ENCODE measurements around the gene COASY. TPM values are rescaled to one million over a fixed set of nuclear protein-coding genes. Genes with fewer than 3 reads are reported as not detected.
"Not testable (repeated sequence)": the region's sequence is repeated elsewhere in the genome, so short reads cannot be mapped to it uniquely, and the experiment has no call there.

Gene COASY
- total RNA-seq, 1 donor from 2014 or later: 49.4 TPM

DNA sequence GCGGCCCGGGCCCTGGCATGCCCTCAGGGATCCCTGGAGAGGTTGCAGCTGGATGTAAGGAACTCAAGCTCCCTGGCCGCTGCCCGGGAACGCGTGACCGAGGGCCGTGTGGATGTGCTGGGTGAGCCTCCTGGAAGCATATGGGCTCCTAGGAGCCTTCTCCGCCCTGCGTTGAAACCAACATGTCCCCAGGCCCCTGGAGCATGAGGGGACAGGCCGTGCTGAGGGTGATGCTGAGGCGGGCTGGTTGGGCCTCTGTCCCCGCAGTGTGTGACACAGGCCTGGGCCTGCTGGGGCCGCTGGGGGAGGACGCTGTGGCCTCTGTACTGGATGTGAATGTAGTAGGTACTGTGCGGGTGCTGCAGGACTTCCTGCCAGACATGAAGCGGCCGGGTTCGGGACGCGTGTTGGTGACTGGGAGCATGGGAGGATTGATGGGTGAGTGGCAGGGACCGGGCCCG lies 14.9 kb upstream of the COASY start:
- TF ChIP-seq, protein P1, sequence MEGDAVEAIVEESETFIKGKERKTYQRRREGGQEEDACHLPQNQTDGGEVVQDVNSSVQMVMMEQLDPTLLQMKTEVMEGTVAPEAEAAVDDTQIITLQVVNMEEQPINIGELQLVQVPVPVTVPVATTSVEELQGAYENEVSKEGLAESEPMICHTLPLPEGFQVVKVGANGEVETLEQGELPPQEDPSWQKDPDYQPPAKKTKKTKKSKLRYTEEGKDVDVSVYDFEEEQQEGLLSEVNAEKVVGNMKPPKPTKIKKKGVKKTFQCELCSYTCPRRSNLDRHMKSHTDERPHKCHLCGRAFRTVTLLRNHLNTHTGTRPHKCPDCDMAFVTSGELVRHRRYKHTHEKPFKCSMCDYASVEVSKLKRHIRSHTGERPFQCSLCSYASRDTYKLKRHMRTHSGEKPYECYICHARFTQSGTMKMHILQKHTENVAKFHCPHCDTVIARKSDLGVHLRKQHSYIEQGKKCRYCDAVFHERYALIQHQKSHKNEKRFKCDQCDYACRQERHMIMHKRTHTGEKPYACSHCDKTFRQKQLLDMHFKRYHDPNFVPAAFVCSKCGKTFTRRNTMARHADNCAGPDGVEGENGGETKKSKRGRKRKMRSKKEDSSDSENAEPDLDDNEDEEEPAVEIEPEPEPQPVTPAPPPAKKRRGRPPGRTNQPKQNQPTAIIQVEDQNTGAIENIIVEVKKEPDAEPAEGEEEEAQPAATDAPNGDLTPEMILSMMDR (conservative IDR thresholded peaks at IDR 0.05; ENCODE audit: low read depth, low read length): no peak
- H3K4me3 ChIP-seq (ENCODE audit: low read depth, low read length): no peak overlapping the region
- DNase-seq (ENCODE audit: low read depth): no peak

DNA sequence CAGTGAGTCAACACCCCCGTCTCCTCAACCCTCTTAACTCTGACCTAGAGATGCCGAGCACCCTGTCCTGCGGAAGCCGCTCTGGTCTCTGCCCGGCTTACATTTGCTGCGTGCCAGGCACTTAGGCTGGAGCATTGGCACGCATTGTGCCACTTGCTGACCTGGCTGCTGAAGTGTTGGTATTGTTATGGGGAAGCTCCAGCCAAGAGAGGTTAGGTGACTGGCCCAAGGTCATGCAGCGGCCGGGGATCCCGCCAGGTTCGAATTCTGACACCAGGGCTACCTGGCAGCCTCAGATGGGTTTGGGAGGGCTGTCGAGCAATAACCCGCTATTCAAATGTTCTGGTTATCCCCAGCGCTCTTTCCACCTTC lies 14.3 kb upstream of the COASY start:
- TF ChIP-seq, protein P1 (conservative IDR thresholded peaks at IDR 0.05; ENCODE audit: low read depth, low read length): no peak
- peak overlapping the region; percentile 61 for H3K4me3 ChIP-seq (ENCODE audit: low read depth, low read length)
- no peak for DNase-seq (ENCODE audit: low read depth)

DNA sequence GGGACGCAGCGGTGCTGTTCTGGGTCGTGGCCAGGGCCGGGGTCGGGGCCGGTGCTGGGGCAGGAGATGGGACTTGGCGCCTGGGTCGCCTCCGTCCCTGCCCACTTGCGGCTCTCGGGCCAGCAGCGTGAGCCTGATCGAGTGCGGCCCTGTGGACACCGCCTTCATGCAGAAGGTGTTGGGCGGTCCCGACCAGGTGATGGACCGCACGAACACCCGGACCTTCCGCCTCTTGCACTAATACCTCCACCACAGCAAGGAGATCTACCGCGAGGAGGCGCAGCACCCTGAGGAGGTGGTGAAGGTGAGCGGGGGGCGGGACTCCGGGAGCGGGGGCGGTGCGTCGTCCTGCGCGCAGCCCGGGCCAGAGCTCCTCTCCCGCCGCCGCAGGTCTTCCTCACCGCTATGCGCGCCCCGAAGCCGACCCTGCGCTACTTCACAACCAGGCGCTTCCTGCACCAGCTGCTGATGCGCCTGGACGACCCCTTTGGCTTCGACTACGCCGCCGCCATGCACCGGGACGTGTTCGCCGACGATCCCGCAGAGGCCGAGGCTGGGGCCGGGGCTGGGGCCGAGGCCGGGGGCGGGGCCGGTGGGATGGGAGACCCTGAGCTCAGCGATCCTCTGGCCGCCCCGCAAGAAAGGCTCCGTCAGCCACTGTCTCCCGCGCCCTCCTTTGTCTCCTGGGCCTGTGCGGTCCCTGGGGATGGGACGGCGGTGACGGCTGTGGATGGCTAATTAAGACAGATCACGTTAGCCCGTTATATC lies 13.7 kb upstream of the COASY start:
- DNase-seq (ENCODE audit: low read depth): no peak
- H3K4me3 ChIP-seq (ENCODE audit: low read depth, low read length): peak overlapping the region; percentile 61
- TF ChIP-seq, protein P1 (conservative IDR thresholded peaks at IDR 0.05; ENCODE audit: low read depth, low read length): peak; percentile 69

DNA sequence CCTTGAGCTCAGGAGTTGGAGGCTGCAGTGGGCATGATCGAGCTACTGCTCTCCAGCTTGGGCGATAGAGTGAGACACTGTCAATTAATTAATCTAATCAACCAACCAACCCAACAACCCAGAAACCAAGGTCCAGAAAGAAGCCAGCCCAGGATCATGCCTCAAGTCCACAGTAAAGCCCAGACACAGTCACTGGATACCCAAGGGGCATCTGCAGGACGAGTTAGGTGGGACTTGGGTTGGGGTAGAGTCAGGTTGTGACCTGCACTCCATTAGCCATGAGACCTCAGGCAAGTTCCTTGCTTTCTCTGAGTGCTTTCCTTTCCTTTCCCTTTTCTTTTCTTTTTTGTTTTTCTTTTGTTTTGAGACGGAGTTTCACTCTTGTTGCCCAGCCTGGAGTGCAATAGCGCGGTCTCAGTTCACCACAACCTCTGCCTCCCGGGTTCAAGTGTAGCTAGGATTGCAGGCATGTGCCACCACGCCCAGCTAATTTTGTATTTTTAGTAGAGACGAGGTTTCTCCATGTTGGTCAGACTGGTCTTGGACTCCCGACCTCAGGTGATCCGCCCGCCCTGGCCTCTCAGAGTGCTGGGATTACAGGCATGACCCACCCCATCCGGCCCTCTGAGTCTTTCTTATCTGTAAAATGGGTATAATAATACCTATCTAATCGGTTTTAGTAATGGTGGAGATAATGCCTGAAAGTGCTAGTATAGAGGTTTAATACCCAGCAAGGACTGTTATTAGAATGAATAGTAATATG lies 12.8 kb upstream of the COASY start:
- DNase-seq (ENCODE audit: low read depth): no peak
- TF ChIP-seq, protein P1 (conservative IDR thresholded peaks at IDR 0.05; ENCODE audit: low read depth, low read length): no peak
- peak overlapping the region; percentile 61 for H3K4me3 ChIP-seq (ENCODE audit: low read depth, low read length)

DNA sequence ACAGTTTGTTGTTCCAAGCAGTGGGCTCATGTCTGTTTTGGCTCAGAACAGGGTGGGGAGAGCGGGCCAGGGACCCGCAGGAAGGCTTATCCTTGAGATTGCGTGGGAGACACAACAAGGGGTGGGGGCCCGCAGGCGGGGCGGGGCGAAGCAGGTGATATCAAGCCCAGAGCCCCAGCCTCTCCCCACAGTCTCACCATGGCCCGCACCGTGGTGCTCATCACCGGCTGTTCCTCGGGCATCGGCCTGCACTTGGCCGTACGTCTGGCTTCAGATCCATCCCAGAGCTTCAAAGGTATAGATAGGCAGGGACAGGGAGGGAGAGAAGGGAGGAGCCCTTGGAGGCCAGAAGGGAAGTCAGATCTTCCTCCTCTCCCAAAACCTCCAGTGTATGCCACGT lies 9.2 kb upstream of the COASY start, which contains the start of gene HSD17B1:
Gene HSD17B1, plus strand, starts transcription at position 188 of the 400 bp plus-strand sequence. Its CDS starts 11 bp downstream, at position 199.
- not testable (repeated sequence) for DNase-seq (ENCODE audit: low read depth)
- peak within 1 kb of the TSS; percentile 86 for H3K4me3 ChIP-seq (ENCODE audit: low read depth, low read length)

DNA sequence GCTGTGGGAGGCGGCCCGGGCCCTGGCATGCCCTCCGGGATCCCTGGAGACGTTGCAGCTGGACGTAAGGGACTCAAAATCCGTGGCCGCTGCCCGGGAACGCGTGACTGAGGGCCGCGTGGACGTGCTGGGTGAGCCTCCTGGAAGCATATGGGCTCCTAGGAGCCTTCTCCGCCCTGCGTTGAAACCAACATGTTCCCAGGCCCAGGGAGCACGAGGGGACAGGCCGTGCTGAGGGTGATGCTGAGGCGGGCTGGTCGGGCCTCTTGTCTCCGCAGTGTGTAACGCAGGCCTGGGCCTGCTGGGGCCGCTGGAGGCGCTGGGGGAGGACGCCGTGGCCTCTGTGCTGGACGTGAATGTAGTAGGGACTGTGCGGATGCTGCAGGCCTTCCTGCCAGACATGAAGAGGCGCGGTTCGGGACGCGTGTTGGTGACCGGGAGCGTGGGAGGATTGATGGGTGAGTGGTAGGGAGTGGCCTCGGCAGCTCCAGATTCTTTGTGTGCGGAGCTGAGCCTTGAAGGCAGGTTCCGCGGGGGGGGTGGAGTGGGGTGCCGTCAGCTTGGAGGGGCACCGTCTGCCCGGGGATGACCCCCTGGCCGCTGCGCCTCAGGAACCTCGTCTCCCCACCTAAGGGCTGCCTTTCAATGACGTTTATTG lies 8.7 kb upstream of the COASY start:
- H3K4me3 ChIP-seq (ENCODE audit: low read depth, low read length): peak overlapping the region; percentile 86
- no peak for DNase-seq (ENCODE audit: low read depth)
- TF ChIP-seq, protein P1 (conservative IDR thresholded peaks at IDR 0.05; ENCODE audit: low read depth, low read length): no peak

DNA sequence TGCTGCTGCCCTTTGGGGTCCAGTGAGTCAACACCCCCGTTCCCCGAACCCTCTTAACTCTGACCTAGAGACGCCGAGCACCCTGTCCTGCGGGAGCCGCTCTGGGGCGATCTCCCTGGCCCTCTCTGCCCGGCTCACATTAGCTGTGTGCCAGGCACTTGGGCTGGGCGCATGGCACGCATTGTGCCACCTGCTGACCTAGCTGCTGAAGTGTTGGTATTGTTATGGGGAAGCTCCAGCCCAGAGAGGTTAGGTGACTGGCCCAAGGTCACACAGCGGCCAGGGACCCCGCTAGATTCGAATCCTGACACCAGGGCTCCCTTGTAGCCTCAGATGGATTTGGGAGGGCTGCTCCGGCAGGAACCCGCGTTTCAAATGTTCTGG lies 8.1 kb upstream of the COASY start:
- no peak for DNase-seq (ENCODE audit: low read depth)
- TF ChIP-seq, protein P1 (conservative IDR thresholded peaks at IDR 0.05; ENCODE audit: low read depth, low read length): peak; percentile 10
- H3K4me3 ChIP-seq (ENCODE audit: low read depth, low read length): peak overlapping the region; percentile 86
